ENCODE data around the gene SRF.

SRF gene

DNA sequence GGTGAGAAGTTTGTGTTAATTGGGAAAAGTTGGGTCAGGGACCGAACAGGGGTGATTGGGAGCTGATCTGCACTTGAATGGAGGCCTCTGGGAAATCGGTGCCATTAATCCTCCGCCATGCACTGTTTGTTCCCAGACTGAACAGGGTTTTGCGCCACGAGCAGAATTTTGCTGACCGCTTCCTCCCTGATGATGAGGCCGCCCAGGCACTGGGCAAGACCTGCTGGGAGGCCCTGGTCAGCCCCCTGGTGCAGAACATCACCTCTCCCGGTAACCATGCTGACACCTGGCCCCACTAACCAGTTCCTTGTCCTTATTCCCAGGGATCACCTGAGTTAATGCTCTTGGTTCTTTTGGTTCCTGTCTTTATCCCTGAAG lies 32.6 kb downstream of the SRF start:
- peaks cover 22% of the 10 kb centered on the region for H3K36me3 Mint-ChIP-seq (ENCODE audit: low read depth)
- H3K9me3 Mint-ChIP-seq: no peaks in the 10 kb centered on the region
- H3K27me3 Mint-ChIP-seq (ENCODE audit: low read depth): no peaks in the 10 kb centered on the region
- no peak overlapping the region for H3K4me3 Mint-ChIP-seq
- DNase-seq (ENCODE audit: low spot score): no peak
- H3K4me1 Mint-ChIP-seq (ENCODE audit: low read depth): no peaks in the 10 kb centered on the region
- H3K27ac Mint-ChIP-seq: no peak overlapping the region

DNA sequence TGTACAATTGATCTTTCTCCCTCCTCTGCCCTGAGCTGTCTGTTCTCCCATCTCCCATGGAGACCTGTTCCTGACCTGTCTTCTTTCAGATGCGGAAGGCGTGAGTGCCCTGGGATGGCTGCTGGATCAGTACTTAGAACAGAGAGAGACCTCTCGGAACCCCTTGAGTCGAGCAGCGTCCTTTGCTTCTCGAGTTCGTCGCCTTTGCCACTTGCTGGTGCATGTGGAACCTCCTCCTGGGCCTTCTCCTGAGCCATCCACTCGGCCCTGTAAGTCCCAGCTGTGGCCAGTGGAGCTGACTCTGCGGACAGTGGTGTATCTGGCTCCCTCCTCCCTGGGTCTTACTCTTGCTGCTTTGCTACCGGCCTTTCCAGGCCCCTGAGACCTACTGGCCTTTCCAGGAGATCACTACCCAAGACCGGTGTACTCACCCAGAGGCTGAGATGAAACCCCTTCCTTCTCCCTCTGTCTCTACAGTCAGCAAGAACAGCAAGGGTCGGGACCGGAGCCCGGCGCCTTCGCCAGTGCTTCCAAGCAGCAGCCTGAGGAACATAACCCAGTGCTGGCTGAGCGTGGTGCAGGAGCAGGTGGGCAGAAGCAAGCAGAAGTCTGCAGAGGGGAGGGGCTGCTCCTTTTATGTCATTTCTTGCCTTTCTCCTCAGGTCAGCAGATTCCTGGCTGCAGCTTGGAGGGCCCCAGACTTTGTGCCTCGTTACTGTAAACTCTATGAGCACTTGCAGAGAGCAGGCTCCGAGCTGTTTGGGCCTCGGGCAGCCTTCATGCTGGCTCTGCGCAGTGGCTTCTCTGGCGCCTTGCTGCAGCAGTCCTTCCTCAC lies 33.4 kb downstream of the SRF start:
- peak overlapping the region; percentile 7 for H3K27ac Mint-ChIP-seq
- no peaks in the 10 kb centered on the region for H3K4me1 Mint-ChIP-seq (ENCODE audit: low read depth)
- H3K36me3 Mint-ChIP-seq (ENCODE audit: low read depth): peaks cover 22% of the 10 kb centered on the region
- H3K27me3 Mint-ChIP-seq (ENCODE audit: low read depth): no peaks in the 10 kb centered on the region
- no peak for DNase-seq (ENCODE audit: low spot score)
- H3K9me3 Mint-ChIP-seq: no peaks in the 10 kb centered on the region
- H3K4me3 Mint-ChIP-seq: no peak overlapping the region

DNA sequence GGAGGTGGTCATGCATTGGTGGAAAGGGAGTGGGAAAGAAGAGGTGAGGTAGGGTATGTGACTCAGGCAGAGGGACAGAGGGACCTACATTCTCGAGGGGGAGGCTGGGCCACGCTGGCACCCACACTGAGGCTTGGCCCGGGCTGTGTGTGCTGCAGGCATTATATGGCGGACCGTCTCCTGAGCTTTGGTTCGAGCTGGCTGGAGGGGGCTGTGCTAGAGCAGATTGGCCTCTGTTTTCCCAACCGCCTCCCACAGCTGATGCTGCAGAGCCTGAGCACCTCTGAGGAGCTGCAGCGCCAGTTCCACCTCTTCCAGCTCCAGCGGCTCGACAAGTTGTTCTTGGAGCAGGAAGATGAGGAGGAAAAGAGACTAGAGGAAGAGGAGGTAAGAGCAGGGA lies 34.8 kb downstream of the SRF start:
- Mint-ChIP-seq H3K27me3 (ENCODE audit: low read depth) (no peaks in the 10 kb centered on the region), H3K27ac (no peak overlapping the region), H3K4me3 (no peak overlapping the region), H3K36me3 (ENCODE audit: low read depth) (peaks cover 17% of the 10 kb centered on the region), H3K9me3 (no peaks in the 10 kb centered on the region), H3K4me1 (ENCODE audit: low read depth) (no peaks in the 10 kb centered on the region)
- DNase-seq (ENCODE audit: low spot score): no peak

DNA sequence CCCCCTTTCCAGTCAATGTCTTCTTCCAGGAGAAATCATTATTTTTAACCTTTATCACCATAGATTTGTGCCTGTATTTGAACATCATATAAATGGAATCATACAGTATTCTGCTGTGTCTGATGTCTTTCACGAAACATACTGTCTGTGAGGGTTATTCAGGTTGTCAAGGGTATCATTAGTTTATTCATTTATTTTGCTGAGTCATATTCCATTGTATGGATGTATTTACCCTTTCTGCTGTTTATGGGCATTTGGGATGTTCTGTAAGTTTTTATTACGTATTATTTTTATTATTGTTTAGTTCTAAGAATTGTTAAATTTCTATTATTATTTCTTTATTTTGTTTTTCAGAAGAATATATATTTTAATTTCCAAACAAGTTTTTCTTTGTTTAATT lies 36.2 kb downstream of the SRF start:
- Mint-ChIP-seq H3K27me3 (ENCODE audit: low read depth) (no peaks in the 10 kb centered on the region), H3K4me3 (no peak overlapping the region), H3K4me1 (ENCODE audit: low read depth) (no peaks in the 10 kb centered on the region), H3K9me3 (no peaks in the 10 kb centered on the region), H3K27ac (no peak overlapping the region), H3K36me3 (ENCODE audit: low read depth) (peaks cover 13% of the 10 kb centered on the region)
- DNase-seq (ENCODE audit: low spot score): no peak

GRCh38 chr6:43211955-43212354 lies 40.9 kb downstream of the SRF start:
- Mint-ChIP-seq H3K36me3 (ENCODE audit: low read depth) (peaks cover 5% of the 10 kb centered on the region), H3K4me3 (no peak overlapping the region), H3K9me3 (no peaks in the 10 kb centered on the region), H3K4me1 (ENCODE audit: low read depth) (no peaks in the 10 kb centered on the region), H3K27me3 (ENCODE audit: low read depth) (no peaks in the 10 kb centered on the region), H3K27ac (no peak overlapping the region)
- no peak for DNase-seq (ENCODE audit: low spot score)

DNA sequence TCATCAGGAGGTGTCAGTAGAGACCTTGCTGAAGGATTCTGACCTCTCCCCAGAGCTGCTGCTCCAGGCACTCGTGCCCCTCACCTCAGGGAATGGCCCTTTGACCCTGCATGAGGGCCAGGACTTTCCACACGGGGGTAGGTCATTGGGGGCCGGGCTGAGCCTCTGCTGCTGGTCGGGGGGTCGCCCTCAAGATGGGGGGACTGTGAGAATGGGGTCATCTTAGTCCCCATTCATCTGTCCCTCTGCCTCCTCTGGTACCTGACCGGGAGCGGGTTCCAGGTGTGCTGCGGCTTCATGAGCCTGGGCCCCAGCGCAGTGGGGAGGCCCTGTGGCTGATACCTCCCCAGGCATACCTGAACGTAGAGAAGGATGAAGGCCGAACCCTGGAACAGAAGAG lies 42.4 kb downstream of the SRF start:
- no peak for DNase-seq (ENCODE audit: low spot score)
- Mint-ChIP-seq H3K4me3 (no peak overlapping the region), H3K27ac (no peak overlapping the region), H3K27me3 (ENCODE audit: low read depth) (no peaks in the 10 kb centered on the region), H3K36me3 (ENCODE audit: low read depth) (peaks cover 10% of the 10 kb centered on the region), H3K4me1 (ENCODE audit: low read depth) (no peaks in the 10 kb centered on the region), H3K9me3 (no peaks in the 10 kb centered on the region)

DNA sequence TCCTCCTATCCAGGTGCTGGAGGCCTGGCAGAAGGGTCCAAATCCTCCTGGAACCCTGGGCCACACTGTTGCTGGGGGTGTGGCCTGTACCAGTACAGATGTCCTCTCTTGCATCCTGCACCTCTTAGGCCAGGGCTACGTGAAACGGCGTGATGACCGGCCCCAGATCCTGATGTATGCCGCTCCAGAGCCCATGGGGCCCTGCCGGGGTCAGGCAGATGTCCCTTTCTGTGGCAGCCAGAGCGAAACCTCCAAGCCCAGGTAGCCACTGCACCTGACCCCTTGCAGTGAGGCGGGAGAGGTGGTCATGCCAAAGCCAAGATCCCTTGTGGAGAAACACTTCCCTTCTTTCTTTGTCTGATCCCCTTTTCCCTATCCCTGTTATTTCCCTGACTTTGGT lies 44.0 kb downstream of the SRF start:
- no peak overlapping the region for H3K4me3 Mint-ChIP-seq
- H3K27ac Mint-ChIP-seq: no peak overlapping the region
- no peaks in the 10 kb centered on the region for H3K9me3 Mint-ChIP-seq
- no peaks in the 10 kb centered on the region for H3K4me1 Mint-ChIP-seq (ENCODE audit: low read depth)
- DNase-seq (ENCODE audit: low spot score): no peak
- no peaks in the 10 kb centered on the region for H3K27me3 Mint-ChIP-seq (ENCODE audit: low read depth)
- peaks cover 17% of the 10 kb centered on the region for H3K36me3 Mint-ChIP-seq (ENCODE audit: low read depth)

DNA sequence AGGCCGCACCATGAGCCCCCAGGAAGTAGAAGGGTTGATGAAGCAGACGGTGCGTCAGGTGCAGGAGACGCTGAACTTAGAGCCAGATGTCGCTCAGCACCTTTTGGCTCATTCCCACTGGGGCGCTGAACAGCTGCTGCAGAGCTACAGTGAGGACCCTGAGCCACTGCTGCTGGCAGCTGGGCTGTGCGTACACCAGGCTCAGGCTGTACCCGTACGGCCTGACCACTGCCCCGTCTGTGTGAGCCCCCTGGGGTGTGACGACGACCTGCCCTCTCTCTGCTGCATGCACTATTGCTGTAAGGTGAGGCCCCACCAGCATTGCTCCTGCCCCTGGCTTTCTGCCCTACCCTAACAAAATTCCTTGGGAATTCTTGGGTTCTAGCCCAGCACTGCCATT lies 45.1 kb downstream of the SRF start:
- Mint-ChIP-seq H3K27me3 (ENCODE audit: low read depth) (no peaks in the 10 kb centered on the region), H3K36me3 (ENCODE audit: low read depth) (peaks cover 17% of the 10 kb centered on the region), H3K9me3 (no peaks in the 10 kb centered on the region), H3K4me3 (no peak overlapping the region), H3K4me1 (ENCODE audit: low read depth) (no peaks in the 10 kb centered on the region), H3K27ac (no peak overlapping the region)
- DNase-seq (ENCODE audit: low spot score): no peak

GRCh38 chr6:43217351-43217750 lies 46.3 kb downstream of the SRF start:
- Mint-ChIP-seq H3K4me3 (no peak overlapping the region), H3K27ac (no peak overlapping the region), H3K36me3 (ENCODE audit: low read depth) (peaks cover 19% of the 10 kb centered on the region), H3K9me3 (no peaks in the 10 kb centered on the region), H3K4me1 (ENCODE audit: low read depth) (no peaks in the 10 kb centered on the region), H3K27me3 (ENCODE audit: low read depth) (no peaks in the 10 kb centered on the region)
- DNase-seq (ENCODE audit: low spot score): no peak

- H3K27me3 Mint-ChIP-seq (ENCODE audit: low read depth): no peaks in the 10 kb centered on the region
- no peak overlapping the region for H3K4me3 Mint-ChIP-seq
- H3K36me3 Mint-ChIP-seq (ENCODE audit: low read depth): peaks cover 22% of the 10 kb centered on the region
- no peak overlapping the region for H3K27ac Mint-ChIP-seq
- no peaks in the 10 kb centered on the region for H3K9me3 Mint-ChIP-seq
- H3K4me1 Mint-ChIP-seq (ENCODE audit: low read depth): peaks cover 2% of the 10 kb centered on the region
- DNase-seq (ENCODE audit: low spot score): no peak
Measured at GRCh38 chr6:43219119-43219518, 48.0 kb downstream of the SRF start.

GRCh38 chr6:43219814-43220213 lies 48.7 kb downstream of the SRF start:
- H3K9me3 Mint-ChIP-seq: no peaks in the 10 kb centered on the region
- no peaks in the 10 kb centered on the region for H3K27me3 Mint-ChIP-seq (ENCODE audit: low read depth)
- peak overlapping the region; percentile 1 for H3K27ac Mint-ChIP-seq
- peaks cover 26% of the 10 kb centered on the region for H3K36me3 Mint-ChIP-seq (ENCODE audit: low read depth)
- no peak for DNase-seq (ENCODE audit: low spot score)
- H3K4me3 Mint-ChIP-seq: no peak overlapping the region
- peaks cover 9% of the 10 kb centered on the region for H3K4me1 Mint-ChIP-seq (ENCODE audit: low read depth)

DNA sequence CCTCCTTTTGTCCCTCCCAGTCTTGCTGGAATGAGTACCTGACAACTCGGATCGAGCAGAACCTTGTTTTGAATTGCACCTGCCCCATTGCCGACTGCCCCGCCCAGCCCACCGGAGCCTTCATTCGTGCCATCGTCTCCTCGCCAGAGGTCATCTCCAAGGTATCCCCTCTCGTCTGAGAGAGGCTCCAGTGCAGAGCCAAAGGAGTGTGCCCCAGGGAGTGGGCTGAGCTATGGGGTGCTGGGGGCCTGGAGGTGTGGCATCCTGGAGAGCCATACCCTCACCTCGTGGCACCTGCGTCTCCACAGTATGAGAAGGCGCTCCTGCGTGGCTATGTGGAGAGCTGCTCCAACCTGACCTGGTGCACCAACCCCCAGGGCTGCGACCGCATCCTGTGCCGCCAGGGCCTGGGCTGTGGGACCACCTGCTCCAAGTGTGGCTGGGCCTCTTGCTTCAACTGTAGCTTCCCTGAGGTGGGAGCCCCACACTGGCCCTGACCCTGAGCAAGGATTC lies 49.4 kb downstream of the SRF start:
- no peak overlapping the region for H3K27ac Mint-ChIP-seq
- H3K4me3 Mint-ChIP-seq: no peak overlapping the region
- peaks cover 26% of the 10 kb centered on the region for H3K36me3 Mint-ChIP-seq (ENCODE audit: low read depth)
- H3K4me1 Mint-ChIP-seq (ENCODE audit: low read depth): peaks cover 13% of the 10 kb centered on the region
- no peaks in the 10 kb centered on the region for H3K9me3 Mint-ChIP-seq
- DNase-seq (ENCODE audit: low spot score): no peak
- H3K27me3 Mint-ChIP-seq (ENCODE audit: low read depth): no peaks in the 10 kb centered on the region

DNA sequence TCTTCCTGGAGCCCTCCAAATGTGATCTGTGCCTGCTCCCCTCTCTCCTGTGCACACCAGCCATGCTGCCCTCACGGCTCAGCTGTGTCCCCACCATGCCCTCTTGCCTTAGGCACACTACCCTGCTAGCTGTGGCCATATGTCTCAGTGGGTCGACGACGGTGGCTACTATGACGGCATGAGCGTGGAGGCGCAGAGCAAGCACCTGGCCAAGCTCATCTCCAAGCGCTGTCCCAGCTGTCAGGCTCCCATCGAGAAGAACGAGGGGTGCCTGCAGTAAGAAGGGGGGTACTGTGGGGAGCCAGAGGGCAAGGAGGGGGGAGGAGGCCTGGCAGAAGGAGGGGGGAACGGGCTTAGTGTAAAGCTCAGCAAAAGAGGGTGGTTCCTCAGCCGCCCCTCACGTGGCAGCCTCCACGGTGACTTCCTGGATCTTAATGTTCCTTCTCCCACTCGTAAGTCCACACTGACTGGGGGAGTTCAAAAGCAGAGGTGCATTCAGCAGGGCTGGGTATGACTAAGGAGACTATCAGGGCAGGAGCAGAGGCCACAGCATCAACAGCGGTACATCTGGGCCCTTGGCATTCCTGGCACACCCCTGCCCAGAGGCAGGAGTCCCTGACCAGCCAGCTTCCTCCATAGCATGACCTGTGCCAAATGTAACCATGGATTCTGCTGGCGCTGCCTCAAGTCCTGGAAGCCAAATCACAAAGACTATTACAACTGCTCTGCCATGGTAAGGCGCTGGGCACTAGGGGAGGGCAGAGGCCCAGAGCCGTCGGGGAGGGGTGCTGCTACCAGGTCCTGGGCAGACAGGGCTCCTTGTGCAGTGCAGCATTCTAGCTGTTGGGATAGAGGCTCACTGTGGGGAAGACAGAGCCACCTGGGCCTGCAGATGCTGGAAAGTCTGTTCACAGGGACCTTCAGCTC lies 50.2 kb downstream of the SRF start:
- Mint-ChIP-seq H3K27ac (peak overlapping the region; percentile 61), H3K4me3 (no peak overlapping the region), H3K4me1 (ENCODE audit: low read depth) (peaks cover 16% of the 10 kb centered on the region), H3K9me3 (no peaks in the 10 kb centered on the region), H3K27me3 (ENCODE audit: low read depth) (no peaks in the 10 kb centered on the region), H3K36me3 (ENCODE audit: low read depth) (peaks cover 30% of the 10 kb centered on the region)
- no peak for DNase-seq (ENCODE audit: low spot score)

DNA sequence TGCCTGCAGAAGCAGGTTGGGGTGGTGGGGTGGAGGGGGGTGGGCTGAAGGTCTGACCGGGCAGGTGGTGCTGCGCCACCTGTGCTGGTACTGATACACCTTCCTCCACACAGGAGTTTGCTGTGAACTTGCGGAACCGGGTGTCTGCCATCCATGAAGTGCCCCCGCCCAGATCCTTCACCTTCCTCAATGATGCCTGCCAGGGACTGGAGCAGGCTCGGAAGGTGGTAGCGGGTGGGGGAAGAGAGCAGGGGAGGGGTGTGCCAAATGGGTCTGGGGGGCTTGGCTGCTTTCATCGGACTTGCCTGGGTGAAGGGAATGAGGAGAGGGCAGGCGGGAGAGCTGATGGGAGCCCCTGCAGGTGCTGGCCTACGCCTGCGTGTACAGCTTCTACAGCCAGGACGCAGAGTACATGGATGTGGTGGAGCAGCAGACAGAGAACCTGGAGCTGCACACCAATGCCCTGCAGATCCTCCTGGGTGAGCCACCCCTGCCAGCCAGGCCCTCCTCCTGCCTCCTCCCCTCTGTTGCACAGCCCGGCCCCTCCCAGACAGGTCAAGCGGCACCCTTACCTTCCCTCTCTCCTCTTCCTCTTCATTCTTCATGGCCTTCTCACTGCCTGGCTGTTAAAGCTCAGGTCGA lies 51.5 kb downstream of the SRF start:
- Mint-ChIP-seq H3K27ac (peak overlapping the region; percentile 58), H3K4me1 (ENCODE audit: low read depth) (peaks cover 22% of the 10 kb centered on the region), H3K27me3 (ENCODE audit: low read depth) (no peaks in the 10 kb centered on the region), H3K36me3 (ENCODE audit: low read depth) (peaks cover 32% of the 10 kb centered on the region), H3K9me3 (no peaks in the 10 kb centered on the region), H3K4me3 (no peak overlapping the region)
- no peak for DNase-seq (ENCODE audit: low spot score)
